GM08714 (cell line): ENCODE data around the gene MDK.

Experiments used
- H3K4me3 ChIP-seq: fragments of 200-500 bp; sonication (Bioruptor generic); 2 replicates; pipeline ENCODE4 v1.5.1; 2014; ENCODE audit warnings: mild to moderate bottlenecking, low read length, inconsistent platforms
- ZNF274 ChIP-seq: IDR thresholded peaks from 2 replicates; pipeline ENCODE4 v1.6.1; 2012; ENCODE audit warnings: mild to moderate bottlenecking, low read depth, low read length

MDK gene, protein sequence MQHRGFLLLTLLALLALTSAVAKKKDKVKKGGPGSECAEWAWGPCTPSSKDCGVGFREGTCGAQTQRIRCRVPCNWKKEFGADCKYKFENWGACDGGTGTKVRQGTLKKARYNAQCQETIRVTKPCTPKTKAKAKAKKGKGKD

DNA sequence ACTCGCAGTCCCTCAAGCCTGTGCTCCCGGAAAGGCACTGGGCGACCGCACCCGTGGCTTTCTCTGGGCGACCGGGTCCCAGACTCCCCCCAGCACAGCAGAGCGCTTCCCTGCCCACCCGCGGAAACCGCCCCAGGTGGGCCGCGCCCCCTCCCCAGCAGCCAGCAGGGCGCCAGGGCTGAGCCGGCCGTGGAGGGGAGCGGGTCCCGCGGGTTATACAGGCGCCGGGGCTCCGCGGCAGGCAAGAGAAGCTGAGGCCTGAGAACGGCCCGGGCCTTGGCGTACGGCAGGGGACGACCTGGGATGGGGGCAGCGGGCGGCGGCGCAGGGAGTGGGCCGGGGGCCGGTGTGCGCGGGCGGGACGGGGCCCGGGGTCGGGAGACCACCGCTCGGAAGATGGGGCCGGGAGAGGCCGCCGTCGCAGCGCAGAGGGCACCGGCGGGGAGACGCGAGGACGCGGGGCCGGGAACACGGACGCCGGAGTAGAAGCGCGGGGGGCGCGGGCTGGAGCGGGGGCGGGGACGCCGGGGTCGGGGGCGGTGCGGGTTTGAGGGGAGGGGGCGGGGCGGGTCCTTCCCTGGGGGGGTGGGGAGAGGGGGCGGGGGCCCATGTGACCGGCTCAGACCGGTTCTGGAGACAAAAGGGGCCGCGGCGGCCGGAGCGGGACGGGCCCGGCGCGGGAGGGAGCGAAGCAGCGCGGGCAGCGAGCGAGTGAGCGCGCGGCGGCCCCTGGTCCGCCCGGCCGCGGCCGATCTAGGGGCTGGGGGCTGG is at the start of gene MDK:
Gene MDK, plus strand, starts transcription at position 622 of the 771 bp plus-strand sequence. CDS start 389 bp downstream, outside the sequence.
- TF ChIP-seq ZNF274: no peak
- peak within 1 kb of the TSS; percentile 55 for H3K4me3 ChIP-seq

DNA sequence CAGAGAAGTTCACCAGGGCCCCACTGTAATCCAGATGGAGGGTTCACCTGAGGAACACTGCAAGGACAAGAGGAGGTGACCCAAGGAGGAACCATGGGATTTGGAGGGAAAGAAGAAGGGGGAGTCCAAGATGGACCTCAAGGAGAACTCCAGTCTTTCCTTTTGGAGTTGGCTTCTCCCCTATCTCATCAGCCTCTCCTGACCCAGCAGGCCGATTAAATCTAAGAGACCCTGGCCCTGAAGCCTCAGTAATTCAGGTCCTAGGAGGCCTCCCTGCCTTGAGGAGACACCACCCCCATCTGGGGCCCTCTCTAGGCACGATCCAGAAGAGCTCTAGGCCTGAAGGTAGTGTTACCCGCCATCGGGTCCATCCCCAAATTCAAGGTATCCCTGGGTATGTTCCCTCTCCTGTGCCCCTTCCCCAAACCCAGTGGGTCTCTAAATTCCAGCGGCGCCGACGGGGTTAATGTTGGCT is 49.3 kb upstream of the MDK start:
- no peak for TF ChIP-seq ZNF274
- no peak overlapping the region for H3K4me3 ChIP-seq

DNA sequence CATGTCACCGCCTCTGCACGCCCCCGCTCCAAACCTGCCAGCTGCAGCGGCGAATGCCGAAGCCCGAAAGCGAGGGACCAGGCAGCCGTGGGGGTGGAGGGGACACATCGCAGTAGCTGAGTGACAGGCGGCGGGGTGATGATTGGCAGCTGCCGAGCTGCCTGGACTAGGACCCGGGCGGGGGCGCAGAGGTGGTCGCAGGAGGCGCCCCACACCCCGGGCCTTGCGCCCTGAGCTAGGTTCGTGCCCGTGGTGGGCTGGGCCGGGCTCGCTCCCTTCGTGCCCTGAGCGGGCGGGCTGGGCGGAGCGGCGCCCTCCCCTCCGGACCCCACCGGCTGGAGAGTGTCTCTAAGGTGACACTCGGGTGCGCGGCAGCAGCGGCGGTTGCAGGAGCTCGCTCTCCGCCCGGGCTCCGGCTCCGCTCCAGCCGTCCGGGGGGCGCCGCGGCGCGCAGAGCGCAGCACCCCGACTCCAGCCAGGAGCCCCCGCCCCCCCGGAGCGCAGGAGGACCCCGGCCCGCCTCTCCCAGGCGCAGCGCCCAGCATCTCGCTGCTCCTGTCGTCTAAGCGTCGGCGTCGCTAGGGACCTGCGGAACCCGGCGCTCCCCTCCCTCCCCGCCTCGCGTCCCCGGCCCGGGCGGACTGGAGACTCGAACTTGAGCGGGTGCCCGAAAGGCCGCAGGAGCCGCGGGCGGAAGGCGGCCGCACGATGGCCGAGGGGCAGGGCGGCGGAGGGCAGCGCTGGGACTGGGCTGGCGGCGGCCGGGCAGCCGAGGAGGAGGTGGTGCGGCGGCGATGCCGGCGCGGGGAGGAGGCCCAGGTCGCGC is 48.7 kb upstream of the MDK start:
- TF ChIP-seq ZNF274: no peak
- H3K4me3 ChIP-seq: no peak overlapping the region; the same call in 1 of the 2 replicates

DNA sequence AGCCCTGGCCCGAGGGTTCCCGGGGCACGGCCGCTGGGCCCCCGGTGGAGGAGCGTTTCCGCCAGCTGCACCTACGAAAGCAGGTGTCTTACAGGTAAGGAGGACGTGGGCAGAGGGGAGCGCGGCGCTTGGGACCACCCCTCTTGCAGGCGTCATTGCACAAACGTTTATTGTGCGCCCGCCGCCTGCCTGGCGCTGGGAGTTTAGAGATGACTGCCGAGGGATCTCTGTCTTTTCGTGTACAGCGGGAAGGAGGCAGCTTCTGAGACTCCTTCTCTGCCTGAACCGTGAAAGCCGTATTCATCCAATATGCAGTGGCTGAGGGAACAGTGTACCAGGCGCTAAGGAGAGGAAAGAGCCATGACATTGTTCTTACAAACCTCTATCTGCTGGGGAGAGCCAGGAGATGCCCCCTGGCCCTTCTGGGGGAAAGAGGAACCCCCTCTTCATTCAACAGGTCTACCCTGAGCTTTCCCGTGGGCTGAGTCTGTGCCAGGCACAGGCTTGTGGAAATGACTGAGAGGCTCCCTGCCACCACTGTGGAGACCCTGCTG is 48.0 kb upstream of the MDK start:
- no peak for TF ChIP-seq ZNF274
- H3K4me3 ChIP-seq: no peak overlapping the region; the same call in 1 of the 2 replicates

DNA sequence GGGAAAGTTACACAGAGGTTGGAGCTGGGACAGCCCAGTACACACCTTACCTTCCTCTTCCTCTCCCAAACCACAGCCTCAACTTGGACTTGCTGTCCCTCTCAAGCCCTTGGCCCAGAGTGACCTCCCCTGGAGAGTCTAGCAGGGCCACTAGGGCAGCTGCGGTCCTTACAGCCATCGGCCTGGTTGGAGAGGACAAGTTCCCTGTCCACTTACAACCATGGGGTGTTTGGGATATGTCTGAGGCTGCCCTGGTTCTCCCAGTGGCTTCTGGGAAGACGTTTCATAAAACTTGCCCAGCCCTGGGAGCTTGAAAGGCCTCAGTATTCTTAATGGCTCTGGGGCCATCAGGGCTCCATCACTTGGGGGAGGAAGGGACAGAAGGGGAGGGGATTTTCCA is 47.3 kb upstream of the MDK start:
- no peak overlapping the region for H3K4me3 ChIP-seq
- no peak for TF ChIP-seq ZNF274

DNA sequence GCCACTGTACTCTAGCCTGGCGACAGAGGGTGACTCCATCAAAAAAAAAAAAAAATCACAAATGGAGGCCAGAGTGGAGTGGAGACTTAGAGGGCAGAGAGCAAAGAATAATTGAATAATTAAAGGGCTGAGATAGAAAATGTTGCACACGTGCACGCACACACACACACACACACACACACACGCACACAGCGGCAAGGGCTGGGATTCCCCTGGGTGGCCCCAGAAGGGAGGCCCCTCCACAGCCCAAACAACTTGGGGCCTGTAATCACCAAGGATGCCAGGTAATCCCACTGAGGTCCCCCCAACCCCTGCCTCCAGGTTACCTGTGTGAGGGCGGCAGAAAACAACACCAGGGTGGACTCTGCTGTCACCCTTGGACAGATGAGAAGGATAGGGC is 46.2 kb upstream of the MDK start:
- no peak for TF ChIP-seq ZNF274
- no peak overlapping the region for H3K4me3 ChIP-seq

DNA sequence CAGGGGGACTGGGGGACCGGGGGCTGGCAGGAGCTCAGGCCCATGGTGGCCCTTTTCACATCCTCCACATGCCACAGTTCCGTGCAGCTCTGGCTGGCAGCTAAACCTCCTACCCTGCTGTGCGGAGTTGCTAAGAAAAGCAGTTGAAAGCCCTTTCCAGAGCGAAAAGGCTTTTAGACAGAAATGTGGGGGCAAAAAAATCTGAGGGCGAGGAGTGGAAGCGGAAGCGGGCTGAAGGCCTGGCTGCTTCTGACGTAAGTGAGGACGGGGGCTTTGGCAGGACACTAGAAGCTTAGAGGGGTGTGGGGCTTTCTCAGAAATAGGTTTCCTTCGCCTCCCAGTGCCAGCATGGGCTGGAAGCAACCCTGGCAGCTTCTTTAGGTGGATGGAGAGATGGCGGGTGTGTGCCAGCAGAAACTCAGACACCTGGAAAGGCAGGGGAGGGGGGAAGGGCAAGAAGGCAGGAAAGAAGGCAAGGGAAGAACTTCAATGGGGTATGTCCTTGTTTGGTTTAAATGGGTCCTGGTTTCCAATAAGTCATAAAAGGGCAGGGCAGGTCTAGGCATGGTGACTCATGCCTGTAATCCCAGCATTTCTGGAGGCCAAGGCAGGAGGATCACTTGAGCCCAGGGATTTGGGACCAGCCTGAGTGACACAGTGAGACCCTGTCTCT is 45.4 kb upstream of the MDK start:
- H3K4me3 ChIP-seq: no peak overlapping the region
- TF ChIP-seq ZNF274: no peak

DNA sequence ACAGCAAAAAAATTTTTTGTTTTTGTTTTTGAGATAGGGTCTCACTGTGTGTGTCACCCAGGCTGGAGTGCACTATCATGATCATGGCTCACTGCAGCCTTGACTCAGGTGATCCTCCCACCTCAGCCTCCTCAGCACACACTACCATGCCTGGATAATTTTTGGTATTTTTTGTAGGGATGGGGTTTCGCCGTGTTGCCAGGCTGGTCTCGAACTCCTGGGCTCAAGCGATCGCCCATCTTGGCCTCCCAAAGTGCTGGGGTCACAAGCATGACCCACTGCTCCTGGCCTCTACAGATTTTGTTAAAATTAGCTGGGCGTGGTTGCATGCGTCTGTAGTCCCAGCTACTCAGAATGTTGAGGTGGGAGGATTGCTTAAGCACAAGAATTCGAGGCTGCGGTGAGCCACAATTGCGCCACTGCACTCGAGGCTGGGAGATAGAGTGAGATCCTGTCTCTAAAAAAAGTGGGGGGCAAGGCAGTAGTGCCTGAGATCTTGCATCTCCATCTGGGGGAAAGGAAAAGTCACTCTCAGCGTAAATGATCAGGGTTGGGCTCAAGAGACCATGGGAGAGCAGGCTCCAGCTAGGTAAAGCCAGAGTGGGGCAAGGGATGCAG is 44.8 kb upstream of the MDK start:
- TF ChIP-seq ZNF274: no peak
- H3K4me3 ChIP-seq: no peak overlapping the region

DNA sequence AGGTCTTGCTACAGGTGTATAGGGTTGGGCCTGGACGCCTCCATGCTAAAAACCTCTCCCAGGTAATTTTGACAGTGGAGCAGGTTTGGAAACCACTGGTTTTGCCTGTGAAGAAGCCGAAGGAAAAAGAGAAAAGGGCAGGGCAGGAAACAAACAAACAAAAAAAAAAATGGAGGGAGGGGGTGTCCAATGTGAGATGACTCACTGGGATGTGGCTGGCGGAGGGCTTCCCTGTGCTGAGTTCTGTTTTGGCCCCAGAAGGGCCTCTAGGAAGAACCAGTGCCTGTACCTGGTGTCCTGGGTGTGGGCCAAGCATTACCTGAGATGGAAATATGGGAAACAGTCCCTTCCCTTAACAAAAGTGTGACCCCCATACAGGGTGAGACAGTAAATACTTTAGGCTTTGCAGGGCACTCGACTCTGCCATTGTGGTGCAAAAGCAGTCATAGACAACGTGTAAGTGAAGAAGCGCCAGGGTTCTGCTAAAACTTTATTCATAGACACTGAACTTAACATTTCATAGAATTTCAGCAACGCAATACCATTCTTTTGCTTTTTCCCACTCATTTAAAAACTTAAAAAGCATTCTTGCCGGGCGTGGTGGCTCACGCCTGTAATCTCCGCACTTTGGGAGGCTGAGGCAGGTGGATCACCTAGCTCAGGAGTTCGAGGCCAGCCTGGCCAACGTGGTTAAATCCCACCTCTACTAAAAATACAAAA is 43.7 kb upstream of the MDK start:
- no peak for TF ChIP-seq ZNF274
- no peak overlapping the region for H3K4me3 ChIP-seq

DNA sequence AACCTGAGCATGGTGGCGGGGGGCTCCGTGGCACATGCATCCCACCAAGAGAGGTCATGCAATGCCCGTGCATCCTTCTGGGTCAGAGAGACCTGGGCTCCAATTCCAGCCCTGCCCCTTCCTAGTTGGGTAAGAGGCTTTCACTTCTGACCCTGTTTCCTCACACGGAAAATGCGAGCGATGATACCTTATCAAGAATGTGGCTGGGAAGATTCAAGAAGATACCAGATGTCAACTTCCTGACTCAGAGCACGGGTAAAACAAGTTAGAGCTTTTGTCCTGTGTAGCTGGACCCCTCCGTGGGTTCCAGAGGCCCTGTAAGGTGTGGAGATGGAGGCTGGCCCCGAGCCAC is 42.9 kb upstream of the MDK start:
- no peak overlapping the region for H3K4me3 ChIP-seq
- TF ChIP-seq ZNF274: no peak

DNA sequence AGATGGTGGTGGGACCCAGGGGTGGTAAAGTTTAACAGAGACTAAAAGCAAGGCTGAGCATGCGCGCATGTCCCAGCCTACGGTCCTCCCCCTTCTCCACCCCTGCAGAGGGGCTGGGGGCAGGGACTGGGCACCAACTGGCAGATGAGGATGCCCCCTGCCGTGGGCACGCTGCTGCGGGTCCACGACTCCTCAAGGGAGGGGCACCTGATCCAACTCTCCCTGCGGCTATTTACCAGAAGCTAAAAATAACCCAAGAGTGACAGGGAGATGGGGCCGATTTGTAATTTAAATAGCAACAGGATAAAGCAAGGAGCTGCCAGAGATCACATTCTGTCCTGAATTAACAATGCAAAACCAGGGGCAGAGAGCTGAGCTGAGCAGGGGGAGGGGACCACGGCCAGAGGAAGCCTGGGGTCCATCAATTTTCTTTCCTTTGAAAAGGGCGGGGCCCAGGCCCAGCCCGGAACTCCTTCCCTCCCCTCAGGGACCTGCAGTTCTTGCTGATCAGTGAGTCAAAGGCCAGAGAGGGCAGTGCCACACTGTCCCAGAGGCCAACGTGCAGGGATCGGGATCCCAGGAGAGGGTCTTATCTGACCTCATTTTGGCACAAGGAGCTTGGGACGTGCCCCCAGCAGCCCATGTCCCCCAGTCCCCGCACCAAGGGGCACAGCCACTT is 42.3 kb upstream of the MDK start:
- TF ChIP-seq ZNF274: no peak
- no peak overlapping the region for H3K4me3 ChIP-seq

DNA sequence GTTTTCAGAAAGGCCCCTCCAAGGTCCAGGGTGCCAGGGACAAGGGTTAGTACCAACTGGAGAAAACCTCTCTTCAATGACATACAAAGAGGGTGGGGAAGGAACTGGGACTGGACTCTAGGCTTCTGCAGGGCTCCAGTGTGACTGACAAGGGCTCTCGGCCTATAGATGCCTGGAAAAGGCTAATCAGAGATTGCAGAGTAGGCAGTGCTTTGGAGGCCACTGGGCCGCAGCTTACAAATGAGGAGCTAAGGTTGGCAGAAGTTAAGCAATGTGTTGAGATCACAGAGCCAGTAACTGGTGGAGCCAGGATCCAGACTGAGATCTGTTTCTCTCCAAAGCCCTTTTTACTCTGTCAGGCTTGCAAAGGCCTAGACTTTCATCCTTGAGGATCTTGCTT is 41.7 kb upstream of the MDK start:
- no peak for TF ChIP-seq ZNF274
- H3K4me3 ChIP-seq: no peak overlapping the region

DNA sequence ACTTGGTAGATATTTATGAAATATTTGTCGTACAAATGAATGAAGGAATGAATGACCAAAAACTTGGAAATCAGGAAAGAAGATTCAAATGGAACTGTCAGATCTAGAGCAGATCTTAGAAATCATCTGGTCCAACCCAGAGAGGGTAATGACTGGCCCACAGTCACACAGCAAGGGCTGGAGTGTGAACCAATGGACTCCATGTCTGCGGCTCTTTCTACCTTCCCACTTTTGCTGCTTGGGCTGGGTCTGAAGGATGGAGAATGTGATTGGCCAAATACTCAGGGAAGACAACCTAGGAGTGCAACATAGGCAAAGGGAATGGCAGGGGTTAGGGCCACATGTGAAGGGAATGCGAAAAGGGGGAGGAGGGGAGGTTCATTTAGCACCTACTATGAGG is 40.0 kb upstream of the MDK start:
- no peak for TF ChIP-seq ZNF274
- H3K4me3 ChIP-seq: no peak overlapping the region
